GM19035 (cell line): Measurements from ENCODE around the gene CD48.
A peak's percentile ranks its signal among the peaks of the same experiment; 100 is the strongest.

ENCODE experiments used
- ATAC-seq: cut with Tn5 transposase; IDR thresholded peaks from one replicate; pipeline ENCODE4 v1.9.1; 2021; ENCODE audit not compliant: unreplicated experiment

The CD48 gene, protein sequence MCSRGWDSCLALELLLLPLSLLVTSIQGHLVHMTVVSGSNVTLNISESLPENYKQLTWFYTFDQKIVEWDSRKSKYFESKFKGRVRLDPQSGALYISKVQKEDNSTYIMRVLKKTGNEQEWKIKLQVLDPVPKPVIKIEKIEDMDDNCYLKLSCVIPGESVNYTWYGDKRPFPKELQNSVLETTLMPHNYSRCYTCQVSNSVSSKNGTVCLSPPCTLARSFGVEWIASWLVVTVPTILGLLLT

DNA sequence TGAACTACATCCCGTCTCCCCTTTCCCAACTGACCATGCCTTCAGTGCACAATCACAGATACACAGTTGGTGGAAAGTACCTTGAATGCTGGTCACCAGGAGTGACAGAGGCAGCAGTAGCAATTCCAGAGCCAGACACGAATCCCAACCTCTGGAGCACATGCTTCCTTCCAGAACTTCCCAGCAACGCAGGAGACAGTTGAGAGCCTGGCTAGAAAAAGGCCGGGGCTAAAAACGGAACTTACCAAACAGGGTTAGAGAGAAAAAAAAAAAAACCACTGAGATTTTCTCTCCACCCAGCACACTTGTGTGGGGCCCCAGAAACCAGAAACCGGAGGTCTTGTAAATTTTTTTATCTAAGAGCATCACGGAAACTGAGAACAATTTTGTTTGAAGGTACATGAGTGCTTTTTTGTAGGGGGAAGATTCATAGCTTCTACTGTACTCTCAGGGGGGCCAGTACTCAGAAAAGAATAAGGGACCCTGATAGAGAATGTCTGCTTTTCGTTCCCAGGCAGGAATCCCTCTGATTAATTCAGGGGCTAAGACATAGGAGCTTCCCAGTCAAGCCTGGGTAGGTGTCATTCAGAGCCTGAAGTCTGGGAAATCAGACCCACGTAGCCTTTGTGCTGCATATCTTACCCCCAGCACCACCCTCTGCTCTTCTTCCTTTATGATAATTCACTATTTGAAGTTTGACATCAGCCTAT, at the start of gene CD48:
CD48 (minus strand) TSS at position 221 of the 710 bp plus-strand sequence; CDS start at position 162, 59 bp downstream.
- ATAC-seq: peak; percentile 43

DNA sequence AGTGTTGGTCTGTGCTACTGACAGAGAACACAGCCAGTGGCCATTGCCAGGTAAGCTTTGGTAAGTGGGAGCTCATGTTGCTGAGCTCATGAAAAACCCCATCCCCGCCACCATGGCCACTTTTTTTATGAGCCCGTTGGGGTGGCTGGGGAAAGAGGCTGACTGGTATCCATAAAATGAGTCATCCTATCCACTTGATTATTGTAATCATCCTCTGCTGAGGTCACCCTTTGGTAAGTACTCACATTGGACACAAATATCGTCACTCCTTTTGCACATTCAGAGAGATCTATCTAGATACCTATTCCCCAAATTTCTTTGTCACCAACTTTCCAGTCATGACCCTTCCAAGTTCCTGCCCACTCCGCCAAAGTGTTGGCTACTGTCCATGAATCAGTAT, 49.4 kb upstream of the CD48 start:
- no peak for ATAC-seq

DNA sequence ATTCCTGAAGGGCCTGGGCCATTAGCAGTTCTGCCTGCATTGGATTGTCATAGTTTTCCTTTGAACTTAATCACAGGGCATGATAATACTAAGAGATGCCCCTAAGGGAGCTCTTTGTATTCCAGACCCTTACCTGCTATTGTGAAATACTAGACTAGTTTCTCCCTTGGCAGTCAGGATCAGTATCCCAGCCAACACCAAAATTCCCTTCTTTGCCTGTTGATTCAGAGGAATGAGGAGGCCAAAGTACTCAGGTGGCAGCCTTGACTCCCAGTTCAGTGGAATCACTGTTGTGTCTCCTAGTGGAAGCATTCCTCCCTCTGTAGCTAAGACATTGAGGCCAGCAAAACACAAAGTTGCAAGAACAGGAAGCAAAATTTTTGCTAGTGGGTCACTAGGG, 48.1 kb upstream of the CD48 start:
- no peak for ATAC-seq

DNA sequence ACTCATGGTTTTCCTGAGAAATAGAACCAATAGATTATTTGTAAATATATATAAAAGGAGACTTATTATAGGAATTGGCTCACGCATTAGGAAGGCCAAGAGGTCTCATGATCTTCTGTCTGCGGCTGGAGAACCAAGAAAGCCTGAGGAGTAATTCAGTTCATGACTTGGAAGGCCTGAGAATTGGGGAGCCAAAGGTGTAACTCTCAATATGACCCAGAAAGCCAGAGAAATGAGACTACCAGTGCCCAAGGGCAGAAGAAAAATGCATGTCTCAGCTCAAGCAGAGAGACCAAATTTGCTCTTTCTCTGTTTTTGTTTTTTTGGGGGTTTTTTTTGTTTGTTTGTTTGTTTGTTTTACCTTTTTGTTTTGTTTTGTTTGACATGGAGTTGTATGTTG, 46.9 kb upstream of the CD48 start:
- no peak for ATAC-seq

DNA sequence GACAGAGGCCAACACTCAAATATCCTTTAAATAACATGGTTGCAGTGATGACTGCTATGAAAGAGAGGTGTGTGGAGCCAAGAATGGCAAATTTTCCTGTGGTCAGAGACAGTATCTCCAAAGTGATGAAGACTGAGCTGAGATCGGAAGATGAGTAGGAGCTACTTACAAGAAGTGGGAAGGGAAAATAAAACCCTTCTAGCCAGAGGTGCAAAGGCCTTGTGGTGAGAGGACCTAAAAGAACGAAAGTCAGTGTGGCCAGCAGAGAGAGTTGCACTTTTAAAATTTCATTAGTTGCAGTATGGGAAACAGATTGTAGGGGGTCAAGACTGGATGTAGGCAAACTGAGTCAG, 45.2 kb upstream of the CD48 start:
- ATAC-seq: peak; percentile 21

DNA sequence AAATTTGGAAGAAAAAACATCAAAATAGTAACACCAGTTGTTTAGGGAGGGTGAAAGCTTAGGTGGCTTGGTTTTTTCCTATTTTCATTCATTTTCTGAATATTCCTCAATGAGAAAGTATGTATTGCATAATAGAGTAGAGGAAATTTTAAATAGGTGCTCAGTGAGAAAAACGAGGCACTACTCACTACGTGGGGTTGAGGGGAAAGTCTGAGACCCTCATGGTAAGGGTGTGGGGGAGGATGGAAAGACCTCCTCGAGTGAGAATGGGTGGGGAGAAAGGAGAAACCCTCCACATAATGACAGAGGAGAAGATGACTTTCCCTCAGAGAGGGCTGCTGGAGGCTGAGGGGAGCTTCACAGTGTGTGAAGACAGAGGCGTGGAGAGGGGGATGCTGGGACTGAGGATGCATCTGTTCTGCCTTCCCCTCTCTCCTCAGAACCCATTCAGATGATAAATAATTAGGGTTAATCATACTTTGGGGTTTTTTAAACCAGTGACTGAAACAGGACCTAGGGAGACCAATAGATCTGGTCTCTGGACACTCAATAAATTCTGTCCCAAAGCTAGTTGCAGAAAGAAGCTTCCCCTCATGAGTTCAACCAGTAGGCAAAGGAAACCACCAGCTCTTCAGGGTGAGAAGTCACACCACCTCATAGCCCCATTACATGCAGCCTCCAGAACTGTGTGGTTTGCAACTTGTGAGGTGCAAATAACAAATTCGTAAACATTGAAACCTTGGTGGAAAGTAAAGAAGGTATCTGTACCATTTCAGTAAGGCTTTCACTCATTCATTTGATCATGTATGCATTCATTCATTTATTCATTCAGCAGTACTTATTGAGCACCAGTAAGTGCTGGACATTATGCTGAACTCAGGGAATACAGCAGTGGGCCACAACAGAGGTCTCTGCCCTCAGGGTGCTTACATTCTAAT, 44.6 kb upstream of the CD48 start:
- peak; percentile 52 for ATAC-seq

DNA sequence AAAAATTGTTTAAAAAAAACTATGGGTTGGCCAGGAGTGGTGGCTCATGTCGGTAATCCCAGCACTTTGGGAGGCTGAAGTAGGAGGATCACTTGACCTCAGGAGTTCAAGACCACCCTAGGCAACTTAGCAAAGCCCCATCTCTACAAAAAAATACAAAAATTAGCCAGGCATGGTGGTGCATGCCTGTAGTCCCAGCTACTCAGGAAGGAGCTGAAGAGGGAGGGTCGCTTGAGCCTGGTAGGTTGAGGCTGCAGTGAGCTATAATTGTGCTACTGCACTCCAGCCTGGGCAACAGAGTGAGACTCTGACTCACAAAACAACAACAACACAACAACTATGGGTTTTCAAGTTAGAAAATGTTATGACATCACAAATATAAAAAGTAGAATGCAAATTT, 43.8 kb upstream of the CD48 start:
- no peak for ATAC-seq

DNA sequence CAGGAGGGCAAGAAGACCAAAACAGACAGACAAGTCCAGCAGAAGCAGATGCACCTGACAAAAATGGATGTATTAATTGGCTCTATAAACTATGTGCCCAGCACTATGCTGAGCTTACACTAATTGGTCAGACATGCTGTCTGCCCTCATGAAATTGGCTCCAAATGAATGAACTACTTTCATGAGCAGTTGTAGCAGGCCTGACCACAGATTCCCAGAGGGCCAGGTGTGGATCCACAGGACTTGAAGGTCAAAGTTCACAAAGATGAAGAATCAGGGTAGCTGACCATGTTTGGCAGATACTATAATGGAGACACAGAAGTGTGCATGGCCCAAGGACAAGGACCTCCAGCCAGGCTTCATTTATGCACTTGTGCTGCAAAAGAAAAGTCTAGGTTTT, 42.0 kb upstream of the CD48 start:
- ATAC-seq: no peak

DNA sequence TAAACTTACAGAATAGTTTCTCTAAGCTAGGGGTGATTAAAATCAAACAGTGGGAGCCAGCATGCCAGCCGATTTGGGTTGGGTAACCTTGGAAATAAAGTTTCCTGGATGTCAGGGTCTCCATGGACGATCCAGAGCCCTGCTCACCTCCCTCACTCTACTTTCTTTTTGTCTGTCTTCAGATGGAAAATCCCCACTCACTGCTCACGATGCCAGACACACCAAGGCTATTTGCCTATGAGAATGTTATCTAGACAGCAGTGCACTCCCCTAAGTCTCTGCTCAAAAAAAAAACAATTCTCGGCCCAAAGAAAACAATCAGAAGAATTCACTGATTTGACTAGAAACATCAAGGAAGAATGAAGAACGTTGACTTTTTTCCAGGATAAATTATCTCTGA, 41.3 kb upstream of the CD48 start:
- no peak for ATAC-seq

DNA sequence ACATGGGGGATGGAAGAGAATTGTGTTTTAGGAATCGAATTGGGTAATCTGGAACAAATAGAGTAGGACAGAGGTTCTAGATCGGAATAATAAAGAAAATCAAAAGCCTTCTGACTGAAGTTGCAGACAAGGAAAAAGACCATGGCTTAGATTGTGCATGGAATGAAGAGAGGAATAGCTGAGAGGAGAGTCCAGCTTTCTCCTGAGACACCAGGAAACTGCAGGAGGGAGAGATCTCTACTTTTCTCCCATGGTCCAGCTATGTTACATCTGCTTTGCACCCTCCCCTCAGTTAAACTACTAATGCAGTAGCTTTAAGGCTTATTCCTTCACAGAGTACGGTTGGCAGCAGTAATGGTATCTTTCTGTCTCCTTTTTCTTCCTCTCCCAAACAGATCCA, 40.8 kb upstream of the CD48 start:
- ATAC-seq: no peak

DNA sequence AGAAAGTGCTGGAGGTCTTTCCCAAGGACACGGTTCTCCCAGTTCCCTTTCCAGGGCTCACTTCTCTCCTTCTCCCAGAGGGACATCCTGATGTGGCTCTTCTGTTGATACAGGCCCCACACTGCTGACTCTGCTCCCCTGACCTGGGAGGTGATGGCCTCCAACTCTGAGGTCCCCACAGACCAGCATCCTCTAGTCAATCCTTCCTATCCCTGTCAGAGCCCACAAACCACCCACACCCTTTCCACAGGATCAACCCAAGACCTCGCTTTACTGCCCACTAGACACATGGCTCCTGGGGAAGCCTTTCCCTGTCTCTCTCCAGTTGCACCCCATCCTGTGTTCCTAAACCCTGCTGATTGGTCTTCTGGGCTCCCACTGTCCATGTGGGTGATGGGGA, 39.0 kb upstream of the CD48 start:
- no peak for ATAC-seq

DNA sequence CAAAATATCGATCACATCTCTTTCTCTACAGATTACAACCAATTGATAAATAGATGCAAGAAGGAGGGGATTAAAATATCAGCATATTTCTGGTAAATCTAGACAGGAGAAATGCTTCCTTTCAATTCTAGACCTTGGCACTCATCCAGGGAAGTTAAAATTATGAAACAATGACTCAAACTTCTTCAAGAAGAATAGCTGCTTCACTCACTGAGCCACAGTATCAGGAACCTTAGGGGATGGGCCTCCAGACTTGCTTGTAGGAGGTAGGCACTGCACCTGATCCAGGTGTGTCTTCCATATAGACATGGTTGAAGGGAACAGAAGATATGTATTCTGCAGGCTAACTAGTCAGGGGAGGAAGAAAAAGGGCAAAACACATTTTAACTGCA, 37.3 kb upstream of the CD48 start:
- ATAC-seq: no peak

DNA sequence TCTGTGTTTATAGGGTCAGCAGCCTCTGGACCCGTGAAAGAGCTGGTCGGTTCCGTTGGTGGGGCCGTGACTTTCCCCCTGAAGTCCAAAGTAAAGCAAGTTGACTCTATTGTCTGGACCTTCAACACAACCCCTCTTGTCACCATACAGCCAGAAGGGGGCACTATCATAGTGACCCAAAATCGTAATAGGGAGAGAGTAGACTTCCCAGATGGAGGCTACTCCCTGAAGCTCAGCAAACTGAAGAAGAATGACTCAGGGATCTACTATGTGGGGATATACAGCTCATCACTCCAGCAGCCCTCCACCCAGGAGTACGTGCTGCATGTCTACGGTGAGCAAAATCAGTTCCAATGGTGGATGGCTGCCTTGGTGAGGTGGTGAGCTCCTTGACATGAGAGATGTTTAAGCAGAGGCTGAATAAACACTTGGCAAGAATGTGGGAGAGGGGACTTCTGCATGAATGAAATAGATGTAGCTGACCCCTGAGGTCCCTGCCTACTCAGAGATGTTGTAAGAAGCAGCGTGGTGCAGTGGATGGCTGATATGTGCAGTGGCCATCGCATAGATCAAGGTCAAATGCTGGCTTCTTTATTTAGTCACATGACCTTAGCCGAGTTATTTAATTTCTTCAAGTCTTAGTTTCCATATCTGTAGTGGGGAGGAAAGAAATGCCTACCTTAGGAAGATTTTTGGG, 36.7 kb upstream of the CD48 start:
- no peak for ATAC-seq

DNA sequence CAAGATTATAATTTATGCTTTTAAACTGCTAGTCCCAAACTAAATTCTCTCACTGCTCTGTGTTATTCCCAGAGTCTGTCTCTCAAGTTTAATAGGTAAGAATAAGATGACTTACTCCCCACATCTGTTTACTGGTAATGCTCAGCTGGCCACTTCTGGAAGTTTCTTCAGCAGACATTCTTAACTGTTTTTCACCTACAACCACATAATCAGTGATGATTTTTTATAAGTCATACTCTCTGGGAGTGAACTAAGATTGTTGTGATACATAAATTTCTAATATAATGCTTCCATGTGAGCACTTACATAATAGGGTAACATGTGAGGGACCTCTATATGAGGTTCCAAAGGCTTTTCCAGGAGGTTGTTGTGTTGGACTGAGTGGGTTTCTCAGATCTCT, 36.1 kb upstream of the CD48 start:
- ATAC-seq: no peak

DNA sequence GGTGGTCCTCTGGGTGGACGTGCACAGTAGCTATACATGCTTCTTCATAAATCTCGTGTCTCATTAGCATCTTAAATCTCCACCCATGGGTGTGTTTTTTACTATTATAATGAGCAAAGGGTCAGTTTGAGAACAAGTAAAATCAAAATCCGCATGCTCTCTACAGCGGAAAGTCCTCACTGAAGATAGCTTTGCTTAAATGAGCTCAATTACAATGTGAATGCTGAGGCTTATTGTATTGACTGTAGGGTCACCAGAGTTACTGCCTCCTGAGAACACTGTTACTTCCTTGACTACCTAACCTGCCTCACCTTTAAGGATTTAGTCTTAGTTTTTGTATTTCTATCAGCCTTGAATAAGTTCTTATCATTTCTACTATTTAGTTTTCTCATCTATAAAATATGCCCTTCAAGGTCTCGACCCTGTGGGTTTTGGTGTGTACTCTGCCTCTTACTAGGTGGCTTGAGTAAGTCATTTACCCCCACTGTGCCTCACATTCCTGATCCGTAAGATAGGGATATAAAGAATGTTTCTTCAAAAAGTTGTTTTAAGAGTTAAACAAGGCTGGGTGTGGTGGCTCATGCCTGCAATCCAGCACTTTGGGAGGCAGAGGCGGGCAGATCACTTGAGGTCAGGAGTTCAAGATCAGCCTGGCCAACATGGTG, 35.3 kb upstream of the CD48 start:
- no peak for ATAC-seq

DNA sequence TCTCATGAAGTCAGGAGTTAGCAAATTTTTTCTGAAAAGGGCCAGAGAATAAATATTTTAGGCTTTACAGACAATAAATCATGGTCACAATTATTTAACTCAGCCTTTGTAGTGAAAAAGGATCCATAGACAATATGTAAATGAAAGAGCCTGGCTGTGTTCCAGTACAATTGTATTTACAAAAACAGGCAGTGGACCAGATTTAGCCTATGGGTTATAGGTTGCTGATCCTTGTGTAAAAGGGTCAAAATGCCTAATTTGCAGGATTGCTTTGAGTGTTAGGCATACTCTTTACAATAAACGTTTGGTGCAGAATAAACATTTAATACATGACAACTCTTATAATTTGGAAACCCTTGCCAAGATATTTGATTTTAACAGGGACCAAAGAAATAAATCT, 33.9 kb upstream of the CD48 start:
- ATAC-seq: no peak

DNA sequence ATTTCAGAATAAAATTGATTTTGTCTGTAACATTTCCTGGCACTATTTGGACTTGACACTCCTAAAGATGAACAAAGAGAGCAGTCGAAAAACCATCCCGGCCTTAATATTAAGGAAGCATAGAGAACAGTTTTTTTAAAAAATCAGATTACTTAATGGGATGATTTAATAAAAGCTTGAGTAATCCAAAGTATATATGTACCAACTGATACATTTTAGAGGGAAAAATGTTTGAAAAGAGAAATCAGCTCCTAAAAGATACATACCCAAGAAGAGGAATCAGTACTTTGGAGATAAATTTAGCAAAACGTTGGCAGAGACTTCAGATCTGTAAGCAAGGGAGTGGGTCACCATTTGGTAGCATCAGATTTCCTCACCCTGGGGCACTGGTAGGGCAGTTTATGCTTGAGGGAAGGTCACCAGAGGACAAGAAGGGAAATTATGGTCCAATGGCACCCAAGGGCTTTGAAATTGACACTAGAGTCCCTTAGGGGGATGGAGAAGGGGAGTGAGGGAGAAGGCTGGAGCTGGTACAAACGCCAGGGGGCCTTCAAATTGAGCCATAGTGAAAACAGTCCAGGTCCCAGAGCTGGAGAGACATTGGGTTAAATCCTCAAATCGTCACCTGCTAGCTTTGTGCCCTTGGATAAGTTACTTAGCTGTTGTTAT, 33.4 kb upstream of the CD48 start:
- no peak for ATAC-seq

DNA sequence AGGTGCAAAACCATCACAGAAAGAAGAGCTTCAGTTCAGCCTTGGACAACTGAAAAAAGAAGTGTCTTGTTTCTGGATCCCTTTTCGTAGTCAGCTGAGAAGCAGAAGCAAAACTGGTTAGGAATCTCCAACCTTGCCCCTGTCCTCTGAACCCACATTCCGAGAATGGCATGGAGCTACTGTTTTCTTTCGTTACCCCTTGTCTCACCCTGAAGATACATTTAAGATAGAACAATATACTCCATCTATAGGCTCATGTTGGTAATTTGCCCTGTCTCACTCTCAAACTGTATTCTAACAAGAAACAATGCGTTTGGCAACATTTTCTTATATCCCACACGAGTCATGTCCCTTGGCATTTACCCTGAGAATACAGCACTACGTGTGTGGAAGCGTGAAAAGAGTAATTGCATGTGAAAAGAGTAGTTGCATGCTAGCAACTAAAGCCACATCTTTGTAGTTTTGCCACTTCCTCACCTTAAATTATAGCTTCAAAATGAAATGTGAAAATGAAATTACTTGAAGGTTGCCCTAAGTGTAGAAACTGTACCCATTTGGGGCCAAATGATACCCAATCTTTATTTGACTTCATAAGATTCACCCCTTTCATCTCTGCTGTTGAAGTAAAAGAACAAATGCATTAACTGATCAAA, 32.7 kb upstream of the CD48 start:
- no peak for ATAC-seq

DNA sequence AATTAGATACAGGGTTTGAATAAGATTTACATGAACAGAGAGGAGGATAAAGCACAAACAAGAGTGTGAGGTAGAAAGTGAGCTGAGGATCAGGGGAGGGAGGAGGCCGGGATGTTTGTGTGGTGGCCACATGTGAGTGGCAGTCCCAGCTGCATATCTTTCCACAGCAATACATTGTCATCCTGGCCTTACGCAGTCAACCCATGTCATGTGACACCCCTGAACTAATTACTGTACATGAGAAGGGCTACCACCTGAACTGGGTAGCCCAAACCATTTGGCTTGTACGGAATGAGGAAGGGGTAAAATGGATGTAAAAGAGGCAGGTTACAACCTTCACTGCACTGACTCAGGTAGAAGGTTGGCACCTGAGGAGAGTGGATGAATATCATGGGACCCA, 31.6 kb upstream of the CD48 start:
- no peak for ATAC-seq
